ENCODE measurements around the gene KYNU. TPM values are rescaled to one million over a fixed set of nuclear protein-coding genes. Genes with fewer than 3 reads are reported as not detected.

KYNU gene
- total RNA-seq, 2 experiments from 2014 or later = not detected

- ChIA-PET CTCF (no interaction called here), POLR2A (no interaction called here)
- intact Hi-C loops (cut with micrococcal nuclease) = no loop called here
- no peaks in the 10 kb centered on the region for H3K4me1 Mint-ChIP-seq (ENCODE audit: low read depth)
- H3K4me3 Mint-ChIP-seq = no peak overlapping the region
- H3K9me3 Mint-ChIP-seq = peaks cover 6% of the 10 kb centered on the region
- DNase-seq = no peak
- H3K27me3 Mint-ChIP-seq = peaks cover 9% of the 10 kb centered on the region
- H3K36me3 Mint-ChIP-seq = no peaks in the 10 kb centered on the region
- no peak overlapping the region for H3K27ac Mint-ChIP-seq
Measured at GRCh38 chr2:142954493-142954892, 77.0 kb downstream of the KYNU start.

DNA sequence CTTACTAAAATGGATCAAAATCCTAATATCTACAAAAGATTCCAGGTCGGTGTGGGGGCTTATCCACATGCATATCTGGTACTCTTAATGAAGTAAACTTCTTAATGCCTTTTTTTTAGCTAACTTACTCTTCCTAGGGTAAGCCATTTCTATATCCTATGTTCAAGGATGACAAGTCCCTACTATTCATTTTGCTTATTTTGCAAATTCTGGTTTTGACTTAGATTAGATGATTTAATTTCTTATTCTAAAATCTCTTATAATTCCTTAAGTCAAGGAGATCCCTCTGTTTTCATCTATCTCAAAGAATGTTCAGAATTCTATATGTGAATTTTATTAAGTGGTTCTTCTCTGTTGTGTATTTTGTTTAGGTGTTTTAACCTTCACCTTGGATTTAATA lies 79.7 kb downstream of the KYNU start:
- H3K27ac Mint-ChIP-seq = no peak overlapping the region
- no peaks in the 10 kb centered on the region for H3K9me3 Mint-ChIP-seq
- DNase-seq = no peak
- ChIA-PET POLR2A (no interaction called here), CTCF (no interaction called here)
- H3K36me3 Mint-ChIP-seq = no peaks in the 10 kb centered on the region
- peaks cover 7% of the 10 kb centered on the region for H3K27me3 Mint-ChIP-seq
- intact Hi-C loops (cut with micrococcal nuclease) = no loop called here
- no peak overlapping the region for H3K4me3 Mint-ChIP-seq
- no peaks in the 10 kb centered on the region for H3K4me1 Mint-ChIP-seq (ENCODE audit: low read depth)

DNA sequence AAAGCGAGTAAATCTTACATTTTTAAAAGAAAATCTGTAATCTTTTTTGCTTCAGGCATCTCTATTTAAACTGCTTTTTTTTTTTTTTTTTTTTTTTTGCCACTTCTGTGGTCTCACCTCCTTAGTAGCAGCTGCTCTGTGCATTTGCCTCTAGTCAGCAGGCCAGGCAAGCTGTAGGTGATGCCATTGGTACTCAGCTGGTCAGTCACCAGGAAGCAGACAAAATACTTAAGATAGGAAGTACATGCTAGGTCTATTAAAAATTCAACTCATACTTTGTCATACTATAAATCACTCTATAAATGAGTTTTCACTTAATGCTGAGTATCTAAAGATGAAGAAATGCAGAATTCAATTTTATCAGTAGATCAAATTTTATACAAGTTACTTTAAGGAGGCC lies 83.7 kb downstream of the KYNU start:
- H3K36me3 Mint-ChIP-seq = no peaks in the 10 kb centered on the region
- H3K4me3 Mint-ChIP-seq = no peak overlapping the region
- ChIA-PET POLR2A (no interaction called here), CTCF (no interaction called here)
- no peak for DNase-seq
- peaks cover 8% of the 10 kb centered on the region for H3K9me3 Mint-ChIP-seq
- no peak overlapping the region for H3K27ac Mint-ChIP-seq
- no peaks in the 10 kb centered on the region for H3K4me1 Mint-ChIP-seq (ENCODE audit: low read depth)
- H3K27me3 Mint-ChIP-seq = peaks cover 7% of the 10 kb centered on the region
- intact Hi-C loops (cut with micrococcal nuclease) = no loop called here

DNA sequence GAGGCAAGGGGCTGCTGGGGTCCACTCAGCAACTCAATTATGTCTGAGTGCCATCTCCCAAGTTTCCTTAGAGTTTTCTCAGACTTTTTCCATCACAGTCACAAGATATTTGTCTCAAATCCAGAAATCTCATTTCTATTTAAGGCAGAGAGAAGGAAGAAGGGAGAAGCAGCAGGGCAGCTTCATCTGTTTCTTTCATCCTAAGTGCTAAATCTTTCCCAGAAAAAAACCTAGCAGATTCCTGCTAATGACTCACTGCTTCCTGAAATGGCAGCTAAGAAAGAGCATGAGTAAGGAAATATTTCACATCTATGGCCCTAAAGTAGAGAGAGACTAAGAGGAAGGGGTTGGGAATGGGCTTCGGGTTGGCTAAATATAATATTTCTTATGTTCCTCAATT lies 88.0 kb downstream of the KYNU start:
- Mint-ChIP-seq H3K9me3 (peaks cover 8% of the 10 kb centered on the region), H3K4me1 (ENCODE audit: low read depth) (no peaks in the 10 kb centered on the region), H3K4me3 (no peak overlapping the region), H3K36me3 (no peaks in the 10 kb centered on the region), H3K27ac (no peak overlapping the region), H3K27me3 (no peaks in the 10 kb centered on the region)
- ChIA-PET CTCF (no interaction called here), POLR2A (no interaction called here)
- intact Hi-C loops (cut with micrococcal nuclease) = no loop called here
- no peak for DNase-seq

GRCh38 chr2:142966284-142966683 lies 88.8 kb downstream of the KYNU start:
- CTCF ChIA-PET = no interaction called here
- H3K36me3 Mint-ChIP-seq = no peaks in the 10 kb centered on the region
- H3K27ac Mint-ChIP-seq = no peak overlapping the region
- H3K9me3 Mint-ChIP-seq = peaks cover 8% of the 10 kb centered on the region
- H3K4me1 Mint-ChIP-seq (ENCODE audit: low read depth) = no peaks in the 10 kb centered on the region
- POLR2A ChIA-PET = no interaction called here
- no peak overlapping the region for H3K4me3 Mint-ChIP-seq
- H3K27me3 Mint-ChIP-seq = no peaks in the 10 kb centered on the region
- no peak for DNase-seq
- intact Hi-C loops (cut with micrococcal nuclease) = no loop called here

- CTCF ChIA-PET = no interaction called here
- no peak for DNase-seq
- H3K27ac Mint-ChIP-seq = no peak overlapping the region
- POLR2A ChIA-PET = interaction anchor here (0.6 kb wide), 1 partner anchor 13 kb away, joined by 3 read pairs; no protein-coding TSS in a partner anchor
- no peak overlapping the region for H3K4me3 Mint-ChIP-seq
- H3K36me3 Mint-ChIP-seq = no peaks in the 10 kb centered on the region
- intact Hi-C loops (cut with micrococcal nuclease) = no loop called here
- H3K9me3 Mint-ChIP-seq = peaks cover 8% of the 10 kb centered on the region
- H3K4me1 Mint-ChIP-seq (ENCODE audit: low read depth) = no peaks in the 10 kb centered on the region
- H3K27me3 Mint-ChIP-seq = no peaks in the 10 kb centered on the region
Measured at GRCh38 chr2:142967060-142967459, 89.6 kb downstream of the KYNU start.

DNA sequence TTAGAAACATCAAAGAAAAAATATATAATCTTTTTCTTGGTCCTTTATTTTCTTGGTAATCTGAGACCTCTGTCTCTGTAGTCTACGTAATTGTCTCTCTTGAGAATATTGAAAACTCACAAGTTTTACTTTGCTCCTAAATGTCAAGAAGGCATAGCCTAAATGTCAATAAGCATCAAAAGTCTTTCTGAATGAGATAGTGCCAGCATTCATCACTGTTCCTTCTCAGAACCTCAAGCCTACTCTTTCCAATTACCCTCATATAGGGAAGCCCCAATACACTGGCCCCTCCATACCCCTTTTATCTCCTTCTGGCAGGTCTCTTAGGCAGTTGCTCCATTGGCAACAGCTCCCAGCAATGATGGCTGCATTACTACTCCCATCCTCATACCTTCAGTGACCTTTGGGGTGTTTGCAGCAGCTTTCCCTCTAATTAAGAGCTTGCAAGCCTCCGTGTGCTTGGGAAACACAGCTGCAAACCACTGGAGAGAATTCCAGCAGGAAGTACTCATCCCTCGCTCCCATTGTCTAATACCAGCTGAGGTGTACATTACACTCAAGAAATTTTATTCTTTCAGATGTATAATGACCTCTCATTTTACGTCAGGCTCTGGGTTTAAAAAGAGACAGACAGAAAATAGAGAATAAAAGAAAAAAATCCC lies 95.8 kb downstream of the KYNU start:
- H3K36me3 Mint-ChIP-seq = no peaks in the 10 kb centered on the region
- DNase-seq = no peak
- H3K27me3 Mint-ChIP-seq = no peaks in the 10 kb centered on the region
- POLR2A ChIA-PET = no interaction called here
- no peaks in the 10 kb centered on the region for H3K4me1 Mint-ChIP-seq (ENCODE audit: low read depth)
- no peak overlapping the region for H3K4me3 Mint-ChIP-seq
- no peaks in the 10 kb centered on the region for H3K9me3 Mint-ChIP-seq
- intact Hi-C loops (cut with micrococcal nuclease) = no loop called here
- no peak overlapping the region for H3K27ac Mint-ChIP-seq
- CTCF ChIA-PET = interaction anchor here (8.6 kb wide), 1 partner anchor 16 kb away, joined by 55 read pairs; no protein-coding TSS in a partner anchor

GRCh38 chr2:142973822-142974207 lies 96.4 kb downstream of the KYNU start:
- H3K4me3 Mint-ChIP-seq = no peak overlapping the region
- H3K4me1 Mint-ChIP-seq (ENCODE audit: low read depth) = no peaks in the 10 kb centered on the region
- DNase-seq = no peak
- H3K27me3 Mint-ChIP-seq = no peaks in the 10 kb centered on the region
- intact Hi-C loops (cut with micrococcal nuclease) = no loop called here
- no peaks in the 10 kb centered on the region for H3K36me3 Mint-ChIP-seq
- ChIA-PET POLR2A (no interaction called here), CTCF (interaction anchor here (8.6 kb wide), 1 partner anchor 15 kb away, joined by 55 read pairs; no protein-coding TSS in a partner anchor)
- no peaks in the 10 kb centered on the region for H3K9me3 Mint-ChIP-seq
- no peak overlapping the region for H3K27ac Mint-ChIP-seq

GRCh38 chr2:142974288-142975024 lies 97.0 kb downstream of the KYNU start:
- POLR2A ChIA-PET = no interaction called here
- Mint-ChIP-seq H3K4me3 (no peak overlapping the region), H3K27ac (no peak overlapping the region), H3K9me3 (no peaks in the 10 kb centered on the region), H3K27me3 (no peaks in the 10 kb centered on the region), H3K4me1 (ENCODE audit: low read depth) (no peaks in the 10 kb centered on the region), H3K36me3 (no peaks in the 10 kb centered on the region)
- CTCF ChIA-PET = interaction anchor here (8.6 kb wide), 1 partner anchor 14 kb away, joined by 55 read pairs; no protein-coding TSS in a partner anchor
- DNase-seq = no peak
- intact Hi-C loops (cut with micrococcal nuclease) = no loop called here

GRCh38 chr2:142975239-142975638 lies 97.8 kb downstream of the KYNU start:
- ChIA-PET POLR2A (no interaction called here), CTCF (interaction anchor here (8.6 kb wide), 1 partner anchor 14 kb away, joined by 55 read pairs; no protein-coding TSS in a partner anchor)
- Mint-ChIP-seq H3K4me3 (no peak overlapping the region), H3K9me3 (no peaks in the 10 kb centered on the region), H3K27ac (no peak overlapping the region), H3K4me1 (ENCODE audit: low read depth) (no peaks in the 10 kb centered on the region), H3K36me3 (no peaks in the 10 kb centered on the region), H3K27me3 (no peaks in the 10 kb centered on the region)
- intact Hi-C loops (cut with micrococcal nuclease) = no loop called here
- no peak for DNase-seq

GRCh38 chr2:142980246-142981068 lies 103.0 kb downstream of the KYNU start:
- Mint-ChIP-seq H3K4me3 (no peak overlapping the region), H3K27me3 (peaks cover 1% of the 10 kb centered on the region), H3K27ac (no peak overlapping the region), H3K9me3 (no peaks in the 10 kb centered on the region), H3K36me3 (no peaks in the 10 kb centered on the region), H3K4me1 (ENCODE audit: low read depth) (no peaks in the 10 kb centered on the region)
- peak; percentile 13 for DNase-seq
- ChIA-PET CTCF (interaction anchor here (1.0 to 8.6 kb wide), 6 partner anchors 8 to 21 kb away, joined by 3 to 55 read pairs (median 4); no protein-coding TSS in a partner anchor), POLR2A (interaction anchor here (1.1 kb wide), 1 partner anchor 13 kb away, joined by 3 read pairs; no protein-coding TSS in a partner anchor)
- intact Hi-C loops (cut with micrococcal nuclease) = no loop called here

DNA sequence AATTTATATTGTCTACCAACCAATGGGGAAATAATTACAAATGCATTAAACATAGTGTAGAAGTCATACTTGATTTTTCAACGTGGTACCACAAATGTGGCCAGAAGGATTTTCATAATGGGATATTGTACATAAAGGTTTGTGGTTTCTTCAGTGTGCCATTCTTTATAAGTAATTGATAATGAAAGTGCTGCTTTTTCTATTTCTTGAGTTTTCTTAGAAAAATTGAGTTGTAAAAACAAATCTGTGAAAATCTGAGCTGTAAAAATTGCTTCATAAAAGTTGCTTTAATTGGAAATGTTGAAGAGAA lies 103.6 kb downstream of the KYNU start:
- H3K4me1 Mint-ChIP-seq (ENCODE audit: low read depth) = no peaks in the 10 kb centered on the region
- no peak overlapping the region for H3K4me3 Mint-ChIP-seq
- no peak overlapping the region for H3K27ac Mint-ChIP-seq
- ChIA-PET POLR2A (no interaction called here), CTCF (interaction anchor here (1.0 to 8.6 kb wide), 5 partner anchors 8 to 21 kb away, joined by 3 to 55 read pairs (median 5); no protein-coding TSS in a partner anchor)
- H3K9me3 Mint-ChIP-seq = no peaks in the 10 kb centered on the region
- DNase-seq = no peak
- intact Hi-C loops (cut with micrococcal nuclease) = no loop called here
- H3K36me3 Mint-ChIP-seq = no peaks in the 10 kb centered on the region
- peaks cover 1% of the 10 kb centered on the region for H3K27me3 Mint-ChIP-seq
